ENCODE measurements around the gene CCDC97.
A peak's percentile ranks its signal among the peaks of the same experiment; 100 is the strongest.
"Not testable (repeated sequence)": the region's sequence is repeated elsewhere in the genome, so short reads cannot be mapped to it uniquely, and the experiment has no call there.

The CCDC97 gene

GRCh38 chr19:41310033-41310831 is at the start of gene CCDC97:
CCDC97 (plus strand) TSS chr19:41310172; CDS start chr19:41310311, 139 bp downstream.
- DNase-seq: peak; percentile 87

GRCh38 chr19:41261474-41262190 is 48.3 kb upstream of the CCDC97 start:
- DNase-seq: no peak

- peak; percentile 83 for DNase-seq
Measured at GRCh38 chr19:41263042-41263849, 46.7 kb upstream of the CCDC97 start.

GRCh38 chr19:41263850-41264580 is 46.0 kb upstream of the CCDC97 start, which contains the start of gene HNRNPUL1:
HNRNPUL1 (plus strand) TSS chr19:41264372; CDS start chr19:41264504, 132 bp downstream.
- peak; percentile 100 for DNase-seq

- peak; percentile 30 for DNase-seq
Measured at GRCh38 chr19:41264581-41265394, 45.2 kb upstream of the CCDC97 start.

- peak; percentile 6 for DNase-seq
Measured at GRCh38 chr19:41265395-41266153, 44.4 kb upstream of the CCDC97 start.

- DNase-seq: no peak
Measured at GRCh38 chr19:41269055-41269454, 40.9 kb upstream of the CCDC97 start.

- no peak for DNase-seq
Measured at GRCh38 chr19:41269571-41269970, 40.4 kb upstream of the CCDC97 start.

- no peak for DNase-seq
Measured at GRCh38 chr19:41273076-41273475, 36.9 kb upstream of the CCDC97 start.

GRCh38 chr19:41274802-41275201 is 35.2 kb upstream of the CCDC97 start:
- no peak for DNase-seq

- no peak for DNase-seq
Measured at GRCh38 chr19:41276231-41276630, 33.7 kb upstream of the CCDC97 start.

GRCh38 chr19:41278478-41278877 is 31.5 kb upstream of the CCDC97 start:
- no peak for DNase-seq

GRCh38 chr19:41288673-41289530 is 21.1 kb upstream of the CCDC97 start:
- DNase-seq: no peak

GRCh38 chr19:41289814-41290213 is 20.2 kb upstream of the CCDC97 start:
- not testable (repeated sequence) for DNase-seq

GRCh38 chr19:41294393-41294792 is 15.6 kb upstream of the CCDC97 start:
- no peak for DNase-seq

- DNase-seq: no peak
Measured at GRCh38 chr19:41295499-41295898, 14.5 kb upstream of the CCDC97 start.

GRCh38 chr19:41296433-41296871 is 13.5 kb upstream of the CCDC97 start:
- DNase-seq: no peak

GRCh38 chr19:41297628-41298347 is 12.2 kb upstream of the CCDC97 start:
- DNase-seq: no peak
